ENCODE measurements around the gene TNFRSF9.

The TNFRSF9 gene

DNA sequence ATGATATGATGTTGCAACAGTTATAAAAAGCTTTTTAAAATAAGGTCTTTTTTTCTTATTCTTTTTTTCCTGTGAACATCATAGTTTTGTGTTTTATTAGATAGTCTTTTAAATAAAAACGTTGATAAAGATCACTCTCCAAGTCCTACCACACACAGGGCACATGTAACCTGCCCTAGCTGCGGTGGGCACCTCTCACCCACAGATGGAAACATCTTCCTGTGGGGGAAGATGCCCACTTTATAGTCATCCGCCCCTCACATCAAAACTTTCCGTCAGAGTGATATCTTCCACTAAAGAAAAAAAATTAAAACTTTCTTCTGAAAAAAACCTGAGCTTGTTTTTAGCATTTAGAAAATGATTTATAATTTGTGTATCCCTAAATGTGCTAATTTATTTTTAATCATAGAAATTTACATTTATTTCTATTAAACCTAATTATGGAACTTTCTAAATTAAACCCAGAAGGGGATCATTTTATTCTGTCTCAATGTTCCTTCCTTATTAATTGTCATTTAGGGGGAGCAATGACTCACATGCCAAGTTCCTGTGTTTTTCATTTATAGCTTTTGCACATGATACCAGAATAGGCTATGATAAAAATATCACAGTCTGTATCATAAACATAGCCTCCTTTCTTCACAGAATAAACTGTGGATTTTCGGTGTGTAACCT, 24.7 kb downstream of the TNFRSF9 start:
- DNase-seq, result peak; percentile 46

- DNase-seq, result peak; percentile 19
These were observed 27.7 kb downstream of the TNFRSF9 start for GRCh38 chr1:7912743-7913557.

DNA sequence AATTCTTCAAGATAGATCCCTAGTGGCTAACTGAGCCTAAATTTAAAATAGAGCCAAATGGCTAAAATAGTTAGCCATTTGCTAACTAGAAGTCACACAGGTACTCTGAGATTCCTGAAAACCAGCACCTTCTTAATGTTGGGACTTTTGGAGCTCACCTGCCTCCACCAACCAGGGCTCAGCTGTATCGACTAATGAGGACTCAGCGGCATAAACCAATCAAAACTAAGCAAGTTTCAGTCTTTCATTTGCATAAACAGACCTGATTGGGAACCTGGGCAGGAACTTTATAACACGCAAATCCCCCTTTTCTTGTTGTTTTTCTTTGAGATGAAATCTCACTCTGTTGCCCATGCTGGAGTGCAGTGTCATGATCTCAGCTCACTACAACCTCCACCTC, 28.5 kb downstream of the TNFRSF9 start:
- no peak for DNase-seq

GRCh38 chr1:7905262-7905661, 35.4 kb downstream of the TNFRSF9 start:
- DNase-seq, result no peak

DNA sequence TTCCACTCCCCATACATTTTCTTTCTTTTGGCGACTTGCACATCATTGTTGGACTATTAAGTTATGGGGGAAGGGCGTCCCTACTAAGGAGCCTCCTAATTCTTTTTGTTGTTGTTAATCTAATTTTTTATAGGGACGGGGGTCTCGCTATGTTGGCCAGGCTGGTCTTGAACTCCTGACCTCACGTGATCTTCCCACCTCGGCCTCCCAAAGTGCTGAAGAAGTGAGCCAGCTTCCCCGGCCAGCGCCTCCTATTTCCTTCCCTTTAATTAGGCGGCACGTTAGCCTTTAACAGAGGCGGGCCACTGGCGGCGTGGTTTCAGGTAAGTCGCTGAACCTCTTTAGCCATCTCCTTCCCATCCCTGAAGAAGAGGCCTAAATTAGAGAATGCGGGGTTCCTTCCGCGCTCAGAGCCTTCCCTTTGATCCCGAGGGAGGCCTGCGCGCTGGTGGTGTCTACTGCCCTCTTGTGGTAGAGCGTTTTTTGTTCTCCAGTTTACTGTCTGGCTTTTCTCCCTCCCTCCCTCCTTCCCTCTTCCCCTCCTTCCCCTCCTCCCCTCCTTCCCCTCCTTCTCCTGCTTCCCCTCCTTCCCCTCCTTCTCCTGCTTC, 38.1 kb downstream of the TNFRSF9 start:
- DNase-seq, result peak; percentile 74

DNA sequence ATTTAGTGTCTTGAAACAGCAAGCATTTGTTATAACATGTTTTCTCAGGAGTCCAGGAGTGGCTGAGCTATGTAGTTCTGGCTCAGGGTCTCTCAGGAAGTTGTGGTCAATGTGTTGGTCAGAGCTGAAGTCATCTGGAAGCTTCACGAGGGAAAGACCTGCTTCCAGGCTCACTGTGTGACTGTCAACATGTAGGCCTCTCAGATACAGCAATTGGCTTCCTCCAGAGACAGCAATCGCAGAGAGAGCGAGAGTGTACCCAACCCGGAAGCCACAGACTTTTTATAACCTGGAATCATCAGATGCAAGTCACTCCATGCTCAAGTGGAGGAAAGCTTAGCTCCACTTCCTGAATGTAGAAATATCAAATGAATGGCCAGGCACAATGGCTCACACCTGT, 40.9 kb downstream of the TNFRSF9 start:
- DNase-seq, result no peak

GRCh38 chr1:7898962-7899361, 41.7 kb downstream of the TNFRSF9 start:
- no peak for DNase-seq

GRCh38 chr1:7896994-7897393, 43.6 kb downstream of the TNFRSF9 start:
- no peak for DNase-seq

- DNase-seq, result no peak
These were observed 47.0 kb downstream of the TNFRSF9 start for GRCh38 chr1:7893529-7894180.

DNA sequence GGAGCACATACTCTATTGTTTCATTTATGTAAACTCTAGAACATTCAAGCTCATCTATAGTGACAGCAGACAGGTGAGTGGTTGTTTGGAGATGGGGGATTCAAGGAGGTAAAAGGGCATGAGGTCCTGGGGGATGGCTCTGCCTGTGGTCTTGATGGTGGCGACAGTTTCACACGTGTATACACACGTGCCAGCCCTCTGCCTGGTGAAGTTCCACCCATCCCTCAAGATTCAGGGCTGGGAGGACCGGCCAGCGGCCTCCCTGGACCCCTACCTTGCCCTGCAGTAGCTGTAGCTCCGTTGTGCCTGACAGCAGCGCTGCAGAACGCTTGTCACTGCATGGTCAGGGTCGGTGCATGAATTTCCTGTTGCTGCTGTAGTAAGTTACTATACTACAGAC, 48.8 kb downstream of the TNFRSF9 start:
- no peak for DNase-seq

- DNase-seq, result no peak
These were observed 49.8 kb downstream of the TNFRSF9 start for GRCh38 chr1:7890853-7891252.

DNA sequence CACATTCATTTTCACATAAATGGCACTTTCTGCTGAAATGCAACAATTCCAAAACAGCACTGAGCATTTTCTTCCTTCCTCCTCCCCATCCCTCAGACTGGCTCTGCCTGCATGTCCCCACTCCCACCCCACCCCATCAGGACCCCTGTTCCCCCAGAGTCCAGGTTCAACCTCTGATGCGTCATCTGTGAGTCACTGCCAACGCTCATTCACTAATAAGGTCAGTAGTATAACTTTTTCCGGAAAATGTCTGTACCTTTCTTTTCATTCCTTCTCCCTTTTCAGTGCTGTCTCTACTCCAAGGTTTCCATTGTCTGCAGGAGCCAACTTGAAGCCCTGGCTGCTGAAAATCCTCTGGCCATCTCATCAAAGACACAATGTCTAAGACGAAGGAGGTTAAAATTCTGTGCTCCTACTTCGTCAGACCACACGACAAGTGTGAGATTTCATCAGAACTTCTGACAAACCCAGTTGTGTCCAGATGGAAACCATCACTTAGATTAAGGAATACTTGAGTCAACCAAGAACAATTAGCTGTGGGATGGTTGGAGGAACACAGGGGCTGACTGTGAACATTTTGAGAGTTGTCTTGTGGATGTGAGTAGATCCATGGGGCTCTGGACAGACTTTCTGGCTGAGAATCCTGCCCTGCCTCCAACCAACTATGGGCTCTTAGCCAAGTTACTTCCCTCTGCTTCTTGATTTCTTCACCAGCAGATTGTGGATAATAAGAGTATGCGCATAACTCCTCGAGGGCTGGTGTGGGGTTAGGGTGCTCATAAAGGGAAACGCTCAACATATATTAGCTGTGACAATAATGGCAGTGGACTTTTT, 52.2 kb downstream of the TNFRSF9 start:
- DNase-seq, result no peak

- DNase-seq, result no peak
These were observed 54.3 kb downstream of the TNFRSF9 start for GRCh38 chr1:7886405-7886745.

DNA sequence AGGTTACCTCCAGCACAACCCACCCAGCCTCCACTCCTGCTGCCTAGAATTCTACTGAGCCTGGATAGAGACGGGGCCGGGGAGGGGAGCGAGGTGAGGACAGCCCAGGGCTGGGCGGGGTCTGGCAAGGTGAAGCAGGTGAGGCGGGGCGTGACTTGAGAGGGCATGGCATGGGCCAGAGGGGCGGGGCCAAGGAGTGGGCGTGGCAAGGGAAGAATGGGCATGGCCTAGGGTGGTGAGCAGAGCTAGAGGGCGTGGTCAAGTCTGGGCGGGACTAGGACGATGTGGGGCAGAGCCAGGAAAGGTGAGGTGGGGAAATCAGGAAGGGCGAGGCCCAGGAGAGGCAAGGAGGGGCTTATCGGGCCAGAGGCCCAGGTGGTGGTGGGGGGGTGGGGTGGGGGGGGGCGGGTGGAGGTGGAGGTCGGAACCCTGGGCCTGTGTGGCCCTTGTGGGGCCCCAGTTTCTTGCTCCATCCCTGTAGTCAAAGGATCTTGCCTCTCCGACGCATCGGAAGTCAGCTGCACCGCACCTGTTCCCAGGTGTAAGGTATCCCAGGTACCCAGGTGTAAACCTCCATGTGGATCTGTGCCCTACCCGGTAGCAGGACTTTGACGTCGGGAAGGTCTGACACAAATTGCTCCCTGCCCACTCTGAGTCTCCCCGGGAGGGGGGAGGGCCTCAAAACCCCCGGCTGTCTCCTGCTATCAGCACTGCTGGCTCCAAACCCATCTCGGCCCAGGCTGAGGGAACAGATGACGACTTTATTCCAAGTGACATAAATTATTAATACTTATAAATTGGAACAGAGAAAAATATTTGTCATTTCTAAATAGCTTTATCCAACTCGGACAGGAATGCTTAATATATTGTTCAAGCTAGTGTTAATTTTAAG, 54.9 kb downstream of the TNFRSF9 start:
- DNase-seq, result peak; percentile 25

DNA sequence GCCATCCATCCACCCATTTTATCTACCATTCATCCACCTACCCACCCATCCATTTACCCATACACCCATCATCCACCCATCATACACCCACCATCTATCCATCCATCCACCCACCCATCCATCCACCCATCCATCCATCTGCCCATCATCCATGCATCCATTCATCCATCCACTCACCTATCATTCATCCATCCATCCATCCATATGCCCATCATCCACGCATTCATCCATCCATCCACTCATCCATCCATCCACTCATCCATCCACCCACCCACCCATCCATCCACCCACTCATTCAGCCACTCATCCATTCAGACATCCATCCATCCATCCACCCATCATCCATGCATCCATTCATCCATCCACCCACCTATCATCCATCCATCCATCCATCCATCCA, 55.9 kb downstream of the TNFRSF9 start:
- DNase-seq, result no peak

DNA sequence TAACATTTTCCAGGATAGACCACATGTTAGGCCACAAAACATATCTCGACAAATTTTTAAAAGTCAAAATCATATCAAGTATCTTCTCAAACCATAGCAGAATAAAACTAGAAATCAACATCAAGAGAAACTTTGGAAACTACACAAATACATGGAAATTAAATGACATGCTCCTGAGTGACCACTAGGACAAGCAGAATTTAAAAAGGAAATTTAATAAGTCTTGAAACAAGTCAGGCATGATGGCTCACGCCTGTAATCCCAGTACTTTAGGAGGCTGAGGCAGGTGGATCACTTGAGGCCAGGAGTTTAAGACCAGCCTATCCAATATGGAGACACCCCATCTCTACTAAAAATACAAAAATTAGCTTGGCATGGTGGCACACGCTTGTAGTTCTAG, 61.4 kb downstream of the TNFRSF9 start:
- no peak for DNase-seq

DNA sequence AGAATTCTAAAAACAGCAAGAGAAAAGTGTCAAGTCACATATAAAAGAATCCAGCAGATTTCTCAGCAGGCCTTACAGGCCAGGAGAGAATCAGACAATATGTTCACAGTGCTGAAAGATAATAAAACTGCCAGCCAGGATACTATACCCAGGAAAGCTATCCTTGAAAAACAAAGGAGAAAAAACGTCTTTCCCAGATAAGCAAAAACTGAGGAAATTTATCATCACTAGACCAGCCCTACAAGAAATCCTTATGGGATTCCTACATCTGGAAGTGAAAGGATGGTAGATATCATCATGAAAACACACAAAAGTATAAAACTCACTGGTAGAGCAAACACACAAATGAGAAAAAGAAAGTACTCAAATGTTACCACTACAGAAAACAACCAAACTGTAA, 62.6 kb downstream of the TNFRSF9 start:
- no peak for DNase-seq

DNA sequence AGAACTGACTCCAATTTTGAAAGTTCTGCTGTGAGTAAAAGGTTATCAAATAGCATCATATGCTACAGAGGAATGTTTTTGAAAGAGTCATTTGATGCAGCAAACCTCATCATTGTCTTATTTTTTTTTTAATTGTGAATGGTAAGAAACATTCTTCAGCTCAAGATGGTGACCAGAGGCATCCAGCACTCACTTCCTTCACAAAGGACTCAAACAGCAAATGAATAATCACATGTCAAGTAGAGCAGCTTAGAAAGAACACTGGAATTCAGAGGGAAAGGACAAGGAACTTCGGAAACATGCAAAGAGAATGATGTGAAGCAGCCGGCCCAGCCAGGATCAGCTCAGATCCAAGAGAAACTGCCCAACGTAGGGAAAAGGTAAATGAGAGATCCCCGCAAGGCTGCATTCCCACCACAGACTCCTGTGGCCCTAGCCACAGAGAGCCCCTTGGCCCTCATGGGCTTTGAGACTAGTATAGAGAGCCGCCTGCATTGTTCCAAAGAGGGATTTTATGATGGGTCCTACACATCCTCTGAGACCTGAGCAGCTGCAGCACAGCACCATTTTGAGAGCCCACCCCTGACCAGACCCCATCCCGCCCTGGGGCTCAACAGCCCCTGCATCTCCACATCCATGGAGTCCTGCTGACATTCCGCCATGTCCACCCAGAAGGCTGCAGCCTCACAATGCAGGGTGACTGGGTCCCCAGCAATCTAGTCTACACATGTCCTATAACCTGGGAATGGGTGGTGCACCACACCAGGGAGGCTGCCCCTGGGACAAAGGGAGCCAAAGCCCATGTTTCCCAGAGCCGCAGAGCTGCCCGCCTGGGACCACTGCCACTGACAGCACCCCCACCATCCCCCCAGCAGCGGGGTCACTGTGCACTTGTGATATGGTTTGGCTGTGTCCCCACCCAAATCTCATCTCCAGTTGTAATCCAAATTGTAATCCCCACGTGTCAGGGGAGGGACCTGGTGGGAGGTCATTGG, 66.5 kb downstream of the TNFRSF9 start:
- no peak for DNase-seq

DNA sequence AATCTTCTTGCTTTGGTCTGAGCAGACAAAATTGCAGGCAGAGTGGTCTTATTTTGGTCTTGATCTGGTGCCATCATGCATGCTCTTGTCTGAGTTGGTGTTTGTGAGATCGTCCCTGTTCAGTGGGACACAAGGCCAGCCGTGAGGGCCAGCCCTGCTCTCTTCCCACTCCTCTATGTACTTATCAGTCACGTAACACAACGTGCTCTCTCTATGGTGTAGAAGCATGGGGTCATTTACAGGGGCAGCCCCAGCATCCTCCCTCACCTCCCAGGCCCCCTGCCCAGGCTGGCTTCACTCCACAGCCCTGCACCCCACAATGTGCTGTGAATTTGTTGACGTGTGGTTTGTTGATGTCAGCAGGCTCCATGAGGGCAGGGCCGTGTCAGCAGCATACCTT, 69.5 kb downstream of the TNFRSF9 start:
- no peak for DNase-seq

- DNase-seq, result no peak
These were observed 71.3 kb downstream of the TNFRSF9 start for GRCh38 chr1:7869136-7869920.

Measured in stimulated activated CD4-positive, alpha-beta T cell treated with anti-CD3 and anti-CD28 coated beads, Interleukin-4, amount 100 ng/mL, for 24 hours (primary cell).